GM23338 (cell line): ENCODE results near the gene UBE2H. TPM values are rescaled to one million over a fixed set of nuclear protein-coding genes. Genes with fewer than 3 reads are reported as not detected.

Experiments used
- ATAC-seq: fragments of 200-7000 bp; cut with Tn5 transposase; 3 replicates; pipeline ENCODE4 v1.9.1; 2020
- DNase-seq: peaks from one replicate; pipeline ENCODE4 v3.0.0-alpha.2; 2015; ENCODE audit warnings: low spot score
- H2AFZ ChIP-seq: fragments of 200-600 bp; sonication (generic); 2 replicates; pipeline ENCODE4 v1.8.0; 2016; ENCODE audit warnings: antibody characterized with exemption, mild to moderate bottlenecking, moderate library complexity
- H3F3A ChIP-seq: fragments of 200-600 bp; sonication (generic); replicated peaks from 2 replicates; pipeline ENCODE4 v1.8.0; 2017; ENCODE audit warnings: antibody characterized with exemption, mixed run types, low read depth
- H3K27ac ChIP-seq: fragments of 200-600 bp; sonication (generic); 2 replicates; pipeline ENCODE4 v1.6.1; 2016; ENCODE audit warnings: low read depth
- H3K27me3 ChIP-seq: fragments of 200-600 bp; sonication (generic); 2 replicates; pipeline ENCODE4 v1.8.0; 2016; ENCODE audit warnings: mild to moderate bottlenecking, mixed run types, moderate library complexity; ENCODE audit not compliant: insufficient read depth
- H3K36me3 ChIP-seq: fragments of 200-600 bp; sonication (generic); 2 replicates; pipeline ENCODE4 v1.8.0; 2016; ENCODE audit warnings: mild to moderate bottlenecking; ENCODE audit not compliant: insufficient read depth
- H3K4me1 ChIP-seq: fragments of 200-600 bp; sonication (generic); 2 replicates; pipeline ENCODE4 v1.8.0; 2016; ENCODE audit warnings: mild to moderate bottlenecking, moderate library complexity; ENCODE audit not compliant: insufficient read depth
- H3K4me2 ChIP-seq: fragments of 200-600 bp; sonication (generic); 2 replicates; pipeline ENCODE4 v1.7.1; 2017; ENCODE audit warnings: mixed run types
- H3K4me3 ChIP-seq: fragments of 200-600 bp; sonication (generic); 2 replicates; pipeline ENCODE4 v1.6.1; 2016; ENCODE audit warnings: mixed run types
- H3K79me2 ChIP-seq: fragments of 200-600 bp; sonication (generic); replicated peaks from 2 replicates; pipeline ENCODE4 v1.8.0; 2017; ENCODE audit warnings: mild to moderate bottlenecking; ENCODE audit not compliant: insufficient read depth
- H3K9me2 ChIP-seq: fragments of 200-600 bp; sonication (generic); 2 replicates; pipeline ENCODE4 v1.8.0; 2017; ENCODE audit not compliant: insufficient read depth
- H4K20me1 ChIP-seq: fragments of 200-600 bp; sonication (generic); replicated peaks from 2 replicates; pipeline ENCODE4 v1.8.0; 2017; ENCODE audit warnings: mild to moderate bottlenecking; ENCODE audit not compliant: insufficient read depth
- H3K27ac Mint-ChIP-seq: 2 replicates; pipeline ENCODE4 v1.8.0; 2020; ENCODE audit warnings: inconsistent platforms, mild to moderate bottlenecking, moderate library complexity, mixed read lengths
- H3K27me3 Mint-ChIP-seq: 3 replicates; pipeline ENCODE4 v1.8.0; 2022; ENCODE audit warnings: low read depth, mild to moderate bottlenecking, moderate library complexity, mixed read lengths, inconsistent platforms; ENCODE audit not compliant: insufficient read depth, poor library complexity
- H3K36me3 Mint-ChIP-seq: 3 replicates; pipeline ENCODE4 v1.8.0; 2021; ENCODE audit warnings: low read depth, mild to moderate bottlenecking, inconsistent platforms, moderate library complexity, mixed read lengths
- H3K4me1 Mint-ChIP-seq: 3 replicates; pipeline ENCODE4 v1.8.0; 2020; ENCODE audit warnings: mild to moderate bottlenecking, inconsistent platforms, mixed read lengths
- H3K4me3 Mint-ChIP-seq: 3 replicates; pipeline ENCODE4 v1.8.0; 2021; ENCODE audit warnings: moderate library complexity, mild to moderate bottlenecking, inconsistent platforms, mixed read lengths
- H3K9me3 Mint-ChIP-seq: 3 replicates; pipeline ENCODE4 v1.8.0; 2020; ENCODE audit warnings: moderate library complexity, mild to moderate bottlenecking, inconsistent platforms, mixed read lengths
- CREB1 ChIP-seq: fragments of 250-450 bp; sonication (Bioruptor Pico); IDR thresholded peaks from 2 replicates; pipeline ENCODE4 v1.5.0; 2020; ENCODE audit warnings: low read depth, mild to moderate bottlenecking, moderate library complexity
- CTCF ChIP-seq, 2 experiments: fragments of 200-600 bp in 1 of 2; sonication (generic) in 1 of 2; conservative IDR thresholded peaks; 2 replicates each; pipeline versions ENCODE4 v1.5.1 to v1.6.1; 2016 to 2017; ENCODE audit warnings: antibody characterized with exemption in 2 of 2, low read depth in 2 of 2, mild to moderate bottlenecking in 2 of 2, moderate library complexity in 1 of 2
- ETS1 ChIP-seq: IDR thresholded peaks from 2 replicates; pipeline ENCODE4 v1.6.1; 2016; ENCODE audit warnings: antibody characterized with exemption
- EZH2 ChIP-seq: fragments of 200-600 bp; sonication (generic); IDR thresholded peaks from one replicate; pipeline ENCODE4 v1.8.0; 2017; ENCODE audit warnings: antibody characterized with exemption, mild to moderate bottlenecking, low read depth; ENCODE audit not compliant: unreplicated experiment
- EZH2phosphoT487 ChIP-seq: fragments of 200-600 bp; sonication (generic); IDR thresholded peaks from one replicate; pipeline ENCODE4 v1.8.1; 2018; ENCODE audit warnings: antibody characterized with exemption; ENCODE audit not compliant: unreplicated experiment
- JUNB ChIP-seq: IDR thresholded peaks from one replicate; pipeline ENCODE4 v1.6.1; 2016; ENCODE audit warnings: antibody characterized with exemption; ENCODE audit not compliant: unreplicated experiment
- NANOG ChIP-seq: IDR thresholded peaks from 2 replicates; pipeline ENCODE4 v1.6.1; 2016; ENCODE audit warnings: antibody characterized with exemption, borderline replicate concordance
- POLR2AphosphoS5 ChIP-seq: IDR thresholded peaks from 2 replicates; pipeline ENCODE4 v1.6.1; 2016; ENCODE audit warnings: antibody characterized with exemption, low read depth
- REST ChIP-seq: IDR thresholded peaks from one replicate; pipeline ENCODE4 v1.6.1; 2018; ENCODE audit warnings: antibody characterized with exemption; ENCODE audit not compliant: unreplicated experiment
- STAT1 ChIP-seq: IDR thresholded peaks from one replicate; pipeline ENCODE4 v1.6.1; 2016; ENCODE audit warnings: antibody characterized with exemption; ENCODE audit not compliant: unreplicated experiment
- ZNF114 ChIP-seq: fragments of 250-450 bp; sonication (Bioruptor Pico); IDR thresholded peaks from 2 replicates; pipeline ENCODE4 v1.5.0; 2020; ENCODE audit warnings: mild to moderate bottlenecking, moderate library complexity
- ZNF331 ChIP-seq: fragments of 250-450 bp; sonication (Bioruptor Pico); IDR thresholded peaks from 2 replicates; pipeline ENCODE4 v1.5.0; 2020; ENCODE audit warnings: low read depth, mild to moderate bottlenecking, moderate library complexity
- polyA plus RNA-seq: library from polyadenylated mRNA; unstranded; fragments of >200 nt; fragmentation: Nextera tagmentation; extraction: Ambion mirVana; gene quantifications from 2 replicates; pipeline ENCODE4 v1.2.1, GENCODE V29; 2016
- total RNA-seq: library from RNA; depleted of rRNA; stranded (reverse); fragments of >200 nt; shearing (Covaris generic); gene quantifications from 2 replicates; pipeline ENCODE4 v1.2.3, GENCODE V29; 2014

The UBE2H gene
- total and polyA plus RNA-seq, 2 experiments from 2014 or later = 40.8 to 86.5 TPM

- TF ChIP-seq ZNF331 (CRISPR knock-in tag) (no peak), STAT1 (no peak), ETS1 (no peak), CREB1 (CRISPR knock-in tag) (no peak), CTCF (conservative IDR thresholded peaks at IDR 0.05; ENCODE audit: low read depth in 2 of 2) (no peak), EZH2 (no peak), NANOG (no peak), POLR2AphosphoS5 (no peak), ZNF114 (CRISPR knock-in tag) (no peak), EZH2phosphoT487 (no peak)
Observed at GRCh38 chr7:129859183-129859582, 93.6 kb downstream of the UBE2H start (continued).

GRCh38 chr7:129858490-129858889 lies 94.3 kb downstream of the UBE2H start:
- H3K4me1 Mint-ChIP-seq = peaks cover 66% of the 10 kb centered on the region
- H3K27ac ChIP-seq = no peak overlapping the region; the same call in 1 of the 2 replicates
- ATAC-seq (no peak), DNase-seq (no peak)
- H3K9me2 ChIP-seq = no peaks in the 10 kb centered on the region
- no peak overlapping the region for H3K4me3 Mint-ChIP-seq
- peaks cover 54% of the 10 kb centered on the region for H3K79me2 ChIP-seq
- no peak overlapping the region for H3K27ac Mint-ChIP-seq
- H3K4me1 ChIP-seq = peaks cover 30% of the 10 kb centered on the region
- no peaks in the 10 kb centered on the region for H3K36me3 ChIP-seq
- H4K20me1 ChIP-seq = peaks cover 2% of the 10 kb centered on the region; the same call in 1 of the 2 replicates
- H3K4me3 ChIP-seq = no peak overlapping the region
- no peak overlapping the region for H2AFZ ChIP-seq
- H3K36me3 Mint-ChIP-seq = peaks cover 4% of the 10 kb centered on the region; the same call in 1 of the 3 replicates
- no peaks in the 10 kb centered on the region for H3K27me3 ChIP-seq
- H3K4me2 ChIP-seq = no peak overlapping the region
- H3F3A ChIP-seq = no peaks in the 10 kb centered on the region
- H3K9me3 Mint-ChIP-seq = no peaks in the 10 kb centered on the region
- no peaks in the 10 kb centered on the region for H3K27me3 Mint-ChIP-seq
- TF ChIP-seq EZH2 = no peak
- no peak for TF ChIP-seq POLR2AphosphoS5
- no peak for TF ChIP-seq ZNF331 (CRISPR knock-in tag)
- no peak for TF ChIP-seq JUNB
- no peak for TF ChIP-seq STAT1
- no peak for TF ChIP-seq ETS1
- no peak for TF ChIP-seq CTCF (conservative IDR thresholded peaks at IDR 0.05; ENCODE audit: low read depth in 2 of 2)
- TF ChIP-seq CREB1 (CRISPR knock-in tag) = no peak
- TF ChIP-seq ZNF114 (CRISPR knock-in tag) = no peak
- no peak for TF ChIP-seq REST
